ENCODE data around the gene RNF17.

The RNF17 gene

GRCh38 chr13:24763596-24764275 is at the start of gene RNF17:
RNF17 (plus strand) TSS chr13:24764169; CDS start chr13:24764204, 35 bp downstream.
- DNase-seq (ENCODE audit: low read depth): no peak
- no peak for TF ChIP-seq CTCF (IDR thresholded peaks at IDR 0.05; ENCODE audit: control insufficient read depth, insufficient read depth, low read depth, low read length, missing control alignments)

GRCh38 chr13:24716011-24716410 is 48.0 kb upstream of the RNF17 start:
- DNase-seq (ENCODE audit: low read depth): no peak
- no peak overlapping the region for H3K4me3 ChIP-seq (ENCODE audit: control insufficient read depth, low read depth, low read length)

More at GRCh38 chr13:24763596-24764275, at the start of gene RNF17:
- no peak within 1 kb of the TSS for H3K4me3 ChIP-seq (ENCODE audit: control insufficient read depth, low read depth, low read length)

GRCh38 chr13:24716446-24716845 is 47.5 kb upstream of the RNF17 start:
- no peak for TF ChIP-seq CTCF (IDR thresholded peaks at IDR 0.05; ENCODE audit: control insufficient read depth, insufficient read depth, low read depth, low read length, missing control alignments)
- DNase-seq (ENCODE audit: low read depth): no peak
- no peak overlapping the region for H3K4me3 ChIP-seq (ENCODE audit: control insufficient read depth, low read depth, low read length)

More at GRCh38 chr13:24716011-24716410, 48.0 kb upstream of the RNF17 start:
- no peak for TF ChIP-seq CTCF (IDR thresholded peaks at IDR 0.05; ENCODE audit: control insufficient read depth, insufficient read depth, low read depth, low read length, missing control alignments)

- TF ChIP-seq CTCF (IDR thresholded peaks at IDR 0.05; ENCODE audit: control insufficient read depth, insufficient read depth, low read depth, low read length, missing control alignments): no peak
- H3K4me3 ChIP-seq (ENCODE audit: control insufficient read depth, low read depth, low read length): no peak overlapping the region
- no peak for DNase-seq (ENCODE audit: low read depth)
These were observed 46.8 kb upstream of the RNF17 start for GRCh38 chr13:24717217-24717616.

- DNase-seq (ENCODE audit: low read depth): no peak
- no peak overlapping the region for H3K4me3 ChIP-seq (ENCODE audit: control insufficient read depth, low read depth, low read length)
- no peak for TF ChIP-seq CTCF (IDR thresholded peaks at IDR 0.05; ENCODE audit: control insufficient read depth, insufficient read depth, low read depth, low read length, missing control alignments)
These were observed 45.6 kb upstream of the RNF17 start for GRCh38 chr13:24718192-24718965.

- no peak for TF ChIP-seq CTCF (IDR thresholded peaks at IDR 0.05; ENCODE audit: control insufficient read depth, insufficient read depth, low read depth, low read length, missing control alignments)
- no peak for DNase-seq (ENCODE audit: low read depth)
- no peak overlapping the region for H3K4me3 ChIP-seq (ENCODE audit: control insufficient read depth, low read depth, low read length)
These were observed 44.8 kb upstream of the RNF17 start for GRCh38 chr13:24719139-24719538.
